Omental fat pad (tissue), 4 donors: Measurements from ENCODE around the gene ABCC3. TPM values are rescaled to one million over a fixed set of nuclear protein-coding genes. Genes with fewer than 3 reads are reported as not detected.

Experiments used
- ATAC-seq: fragments of 150-250 bp; one replicate; pipeline ENCODE4 v1.9.1; 2016; ENCODE audit warnings: mild to moderate bottlenecking, moderate library complexity; ENCODE audit not compliant: low FRiP score
- DNase-seq: peaks from one replicate; pipeline ENCODE4 v3.0.0-alpha.2; 2019; ENCODE audit warnings: low spot score
- CTCF ChIP-seq, 3 donors: fragments of 450-650 bp; IDR thresholded peaks; one replicate each; pipeline ENCODE4 v1.5.1; 2016 to 2017; ENCODE audit warnings: antibody characterized with exemption in 3 of 3, mild to moderate bottlenecking in 3 of 3, moderate library complexity in 2 of 3
- total RNA-seq, 4 donors: library from RNA; depleted of rRNA; stranded (reverse); fragments of >200 nt; gene quantifications; one replicate each; pipeline ENCODE4 v1.1.0, GENCODE V29; 2016

ABCC3 gene
- total RNA-seq, 4 donors from 2014 or later: 2.8 to 19.9 (median 11.1) TPM

GRCh38 chr17:50662632-50663225, 28.0 kb downstream of the ABCC3 start:
- DNase-seq (no peak), ATAC-seq (no peak)
- no peak for TF ChIP-seq CTCF (IDR thresholded peaks at IDR 0.05)

GRCh38 chr17:50663812-50664374, 29.2 kb downstream of the ABCC3 start:
- no peak for TF ChIP-seq CTCF (IDR thresholded peaks at IDR 0.05)
- ATAC-seq: no peak
- no peak for DNase-seq

DNA sequence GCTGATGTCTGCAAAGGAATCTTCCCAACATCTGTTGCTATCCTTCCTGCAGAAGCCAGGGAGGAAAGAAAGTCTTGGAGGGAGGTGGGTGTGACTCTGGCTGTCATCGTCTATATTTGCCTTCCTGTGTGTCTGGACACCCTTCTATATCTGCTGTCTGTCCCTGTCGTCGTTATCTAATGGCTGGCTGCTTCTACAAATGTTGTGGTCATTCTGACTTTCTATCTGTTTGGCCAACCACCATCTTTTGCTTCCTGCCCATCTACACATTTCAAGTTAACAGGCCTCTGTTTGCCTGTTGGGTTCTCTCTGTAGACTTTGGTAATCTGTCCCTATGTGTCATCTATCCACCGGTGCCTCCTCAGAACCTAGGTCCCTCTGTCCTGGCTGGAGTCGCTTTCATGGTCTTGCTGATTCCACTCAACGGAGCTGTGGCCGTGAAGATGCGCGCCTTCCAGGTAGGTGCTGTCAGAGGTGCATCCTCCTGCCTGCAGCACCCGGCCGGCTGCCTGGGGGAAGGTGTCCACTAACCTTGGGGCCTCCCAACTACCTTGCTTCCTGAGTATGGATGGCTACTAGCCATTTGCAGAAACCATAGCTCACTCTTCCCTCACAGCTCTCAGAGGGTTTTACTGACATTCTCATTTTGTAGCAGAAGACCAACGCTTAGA, 30.2 kb downstream of the ABCC3 start:
- no peak for TF ChIP-seq CTCF (IDR thresholded peaks at IDR 0.05)
- DNase-seq: no peak
- ATAC-seq: no peak

GRCh38 chr17:50665838-50666237, 31.2 kb downstream of the ABCC3 start:
- DNase-seq (no peak), ATAC-seq (no peak)
- TF ChIP-seq CTCF (IDR thresholded peaks at IDR 0.05): no peak

- no peak for TF ChIP-seq CTCF (IDR thresholded peaks at IDR 0.05)
- DNase-seq (no peak), ATAC-seq (no peak)
Observed at GRCh38 chr17:50666316-50666715, 31.6 kb downstream of the ABCC3 start.

DNA sequence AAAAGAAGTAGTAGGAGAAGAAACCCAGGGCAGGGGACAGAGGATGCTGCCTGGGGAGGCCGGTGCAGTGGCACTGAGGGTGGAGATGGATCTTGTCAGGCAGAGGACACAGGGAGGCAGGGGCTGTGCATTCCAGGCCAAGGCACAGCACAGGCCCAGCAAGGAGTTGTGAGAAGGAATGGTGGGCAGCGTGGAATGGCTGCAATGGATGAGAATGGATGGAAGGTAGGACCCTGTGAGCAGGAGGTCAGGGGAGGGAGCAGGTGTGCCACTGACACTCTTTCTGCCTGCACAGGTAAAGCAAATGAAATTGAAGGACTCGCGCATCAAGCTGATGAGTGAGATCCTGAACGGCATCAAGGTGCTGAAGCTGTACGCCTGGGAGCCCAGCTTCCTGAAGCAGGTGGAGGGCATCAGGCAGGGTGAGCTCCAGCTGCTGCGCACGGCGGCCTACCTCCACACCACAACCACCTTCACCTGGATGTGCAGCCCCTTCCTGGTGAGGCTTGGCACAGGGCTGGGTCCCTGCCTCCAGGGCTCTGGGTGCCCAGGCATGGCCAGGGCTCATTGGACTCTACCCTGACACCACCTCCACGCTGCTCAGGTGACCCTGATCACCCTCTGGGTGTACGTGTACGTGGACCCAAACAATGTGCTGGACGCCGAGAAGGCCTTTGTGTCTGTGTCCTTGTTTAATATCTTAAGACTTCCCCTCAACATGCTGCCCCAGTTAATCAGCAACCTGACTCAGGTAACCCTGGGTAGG, 32.8 kb downstream of the ABCC3 start:
- DNase-seq (no peak), ATAC-seq (no peak)
- no peak for TF ChIP-seq CTCF (IDR thresholded peaks at IDR 0.05)
